Measurements from ENCODE around the gene ARHGAP33.

The ARHGAP33 gene

GRCh38 chr19:35740108-35740422 is 35.3 kb upstream of the ARHGAP33 start:
- H3K4me3 ChIP-seq (ENCODE audit: low read depth, low read length), result peak overlapping the region; percentile 61

GRCh38 chr19:35740423-35741202 is 34.8 kb upstream of the ARHGAP33 start:
- peak overlapping the region; percentile 61 for H3K4me3 ChIP-seq (ENCODE audit: low read depth, low read length)

GRCh38 chr19:35741203-35741515 is 34.2 kb upstream of the ARHGAP33 start:
- peak overlapping the region; percentile 50 for H3K4me3 ChIP-seq (ENCODE audit: low read depth, low read length)

GRCh38 chr19:35742121-35742724 is 33.1 kb upstream of the ARHGAP33 start, which contains the start of gene IGFLR1:
Gene IGFLR1, minus strand, starts transcription at chr19:35742452. Its CDS starts 1,272 bp downstream, at chr19:35741180.
- no peak within 1 kb of the TSS for H3K4me3 ChIP-seq (ENCODE audit: low read depth, low read length)

GRCh38 chr19:35743640-35744429 is 31.5 kb upstream of the ARHGAP33 start:
- no peak overlapping the region for H3K4me3 ChIP-seq (ENCODE audit: low read depth, low read length)

GRCh38 chr19:35744430-35745327 is 30.7 kb upstream of the ARHGAP33 start:
- peak overlapping the region; percentile 79 for H3K4me3 ChIP-seq (ENCODE audit: low read depth, low read length)

- H3K4me3 ChIP-seq (ENCODE audit: low read depth, low read length), result peak within 1 kb of the TSS; percentile 79
Measured at GRCh38 chr19:35745328-35746086, 29.9 kb upstream of the ARHGAP33 start, which contains the start of the genes PSENEN and U2AF1L4. Gene PSENEN, plus strand, starts transcription at chr19:35745651. Its CDS starts 280 bp downstream, at chr19:35745931. Gene U2AF1L4, minus strand, starts transcription at chr19:35745418. Its CDS starts 27 bp downstream, at chr19:35745391.

- peak overlapping the region; percentile 79 for H3K4me3 ChIP-seq (ENCODE audit: low read depth, low read length)
Measured at GRCh38 chr19:35746087-35746462, 29.3 kb upstream of the ARHGAP33 start.

GRCh38 chr19:35746531-35746930 is 28.8 kb upstream of the ARHGAP33 start:
- H3K4me3 ChIP-seq (ENCODE audit: low read depth, low read length), result no peak overlapping the region

- H3K4me3 ChIP-seq (ENCODE audit: low read depth, low read length), result peak within 1 kb of the TSS; percentile 92
Measured at GRCh38 chr19:35748106-35749020, 27.0 kb upstream of the ARHGAP33 start, which contains the start of gene LIN37. Gene LIN37, plus strand, starts transcription at chr19:35748576. Its CDS starts 149 bp downstream, at chr19:35748725.

GRCh38 chr19:35750167-35750566 is 25.2 kb upstream of the ARHGAP33 start:
- no peak overlapping the region for H3K4me3 ChIP-seq (ENCODE audit: low read depth, low read length)

- H3K4me3 ChIP-seq (ENCODE audit: low read depth, low read length), result no peak overlapping the region
Measured at GRCh38 chr19:35751839-35752745, 23.3 kb upstream of the ARHGAP33 start.

GRCh38 chr19:35752746-35753350 is 22.5 kb upstream of the ARHGAP33 start:
- no peak overlapping the region for H3K4me3 ChIP-seq (ENCODE audit: low read depth, low read length)

GRCh38 chr19:35753634-35754369 is 21.6 kb upstream of the ARHGAP33 start:
- H3K4me3 ChIP-seq (ENCODE audit: low read depth, low read length), result no peak overlapping the region

GRCh38 chr19:35754370-35755130 is 20.8 kb upstream of the ARHGAP33 start:
- H3K4me3 ChIP-seq (ENCODE audit: low read depth, low read length), result no peak overlapping the region

- H3K4me3 ChIP-seq (ENCODE audit: low read depth, low read length), result peak overlapping the region; percentile 37
Measured at GRCh38 chr19:35755131-35755549, 20.2 kb upstream of the ARHGAP33 start.
